HG03045 (cell line): Measurements from ENCODE around the gene FOXD4L1.
"Not testable (repeated sequence)": the region's sequence is repeated elsewhere in the genome, so short reads cannot be mapped to it uniquely, and the experiment has no call there.

Experiments used
- ATAC-seq: cut with Tn5 transposase; IDR thresholded peaks from one replicate; pipeline ENCODE4 v1.9.1; 2021; ENCODE audit warnings: mild to moderate bottlenecking, moderate library complexity; ENCODE audit not compliant: unreplicated experiment

The FOXD4L1 gene

GRCh38 chr2:113521492-113521891 is 23.0 kb downstream of the FOXD4L1 start:
- not testable (repeated sequence) for ATAC-seq

GRCh38 chr2:113524986-113525385 is 26.5 kb downstream of the FOXD4L1 start:
- ATAC-seq: not testable (repeated sequence)

GRCh38 chr2:113527350-113528045 is 29.0 kb downstream of the FOXD4L1 start:
- ATAC-seq: not testable (repeated sequence)

GRCh38 chr2:113528126-113528525 is 29.7 kb downstream of the FOXD4L1 start:
- not testable (repeated sequence) for ATAC-seq

GRCh38 chr2:113528904-113529303 is 30.4 kb downstream of the FOXD4L1 start:
- not testable (repeated sequence) for ATAC-seq

- ATAC-seq: not testable (repeated sequence)
Observed at GRCh38 chr2:113532991-113533390, 34.5 kb downstream of the FOXD4L1 start.

- ATAC-seq: not testable (repeated sequence)
Observed at GRCh38 chr2:113536573-113536972, 38.1 kb downstream of the FOXD4L1 start.

GRCh38 chr2:113540834-113541203 is 42.4 kb downstream of the FOXD4L1 start:
- ATAC-seq: not testable (repeated sequence)

- not testable (repeated sequence) for ATAC-seq
Observed at GRCh38 chr2:113541204-113541975, 42.9 kb downstream of the FOXD4L1 start.

- ATAC-seq: not testable (repeated sequence)
Observed at GRCh38 chr2:113541976-113542485, 43.6 kb downstream of the FOXD4L1 start.

- not testable (repeated sequence) for ATAC-seq
Observed at GRCh38 chr2:113542529-113542928, 44.1 kb downstream of the FOXD4L1 start.
